ENCODE data around the gene GPR152. TPM values are rescaled to one million over a fixed set of nuclear protein-coding genes. Genes with fewer than 3 reads are reported as not detected.

Gene GPR152
- total and polyA plus RNA-seq, 2 donors (not counting 3 experiments of a cell fraction or from before 2014, with no cell fraction given): not detected

DNA sequence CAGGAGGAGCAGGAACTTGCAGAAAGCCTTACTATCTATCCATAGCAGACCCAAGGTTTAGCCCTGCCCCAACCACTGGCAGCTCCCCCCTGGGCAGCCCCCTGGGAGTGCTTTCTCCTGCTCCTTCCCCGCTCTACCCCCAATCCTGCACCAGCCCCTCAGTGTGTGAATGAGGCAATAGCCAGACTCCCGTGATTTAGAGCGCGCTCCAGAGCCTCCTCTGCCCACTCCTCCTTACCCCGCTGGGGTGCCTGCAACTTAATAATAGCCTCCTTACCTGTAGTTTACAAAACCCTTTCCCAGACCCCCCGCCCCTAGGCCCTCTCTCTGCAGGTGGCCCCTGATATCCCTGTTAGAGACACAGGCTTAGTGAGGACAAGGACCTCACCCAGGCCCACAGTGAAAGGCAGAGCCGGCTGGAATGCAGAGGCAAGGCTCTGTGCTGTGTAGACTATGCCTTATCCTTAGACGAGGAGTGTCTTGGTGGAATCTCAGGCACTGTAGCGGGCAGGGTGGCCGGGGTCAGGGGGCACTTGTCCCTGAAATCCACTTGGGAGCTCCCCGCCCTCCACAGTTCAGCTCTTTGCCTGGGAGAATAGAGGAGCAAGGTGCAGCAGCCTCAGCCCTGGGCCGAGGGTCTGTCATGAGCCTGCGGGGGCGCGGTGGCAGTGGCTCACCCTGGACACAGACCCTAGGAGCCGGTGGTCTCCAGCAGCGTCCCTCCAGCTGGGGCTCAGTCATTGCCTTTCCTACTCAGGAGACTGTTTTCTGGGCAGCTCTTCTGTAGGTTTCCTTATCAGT is 41.3 kb downstream of the GPR152 start:
- POLR2A ChIA-PET: no interaction called here
- no peak for FAIRE-seq

More for the DNA sequence above, 41.3 kb downstream of the GPR152 start:
- no peak for DNase-seq (ENCODE audit: low read depth, low spot score)
- no peaks in the 10 kb centered on the region for H3K9me1 ChIP-seq (replicated peaks; ENCODE audit: control insufficient read depth, extremely low read depth, insufficient read depth, low read length)
- H3K36me3 ChIP-seq (ENCODE audit: control insufficient read depth in 2 of 2, extremely low read depth in 1 of 2, insufficient read depth in 2 of 2, low read length in 2 of 2): no peaks in the 10 kb centered on the region
- H3K4me3 ChIP-seq (replicated peaks in 1 of 3; ENCODE audit: insufficient read depth in 1 of 3, low read depth in 1 of 3, low read length in 3 of 3): no peak overlapping the region
- H3K79me2 ChIP-seq (ENCODE audit: control insufficient read depth, insufficient read depth, low read length): no peaks in the 10 kb centered on the region
- BruUV-seq (replicated peaks): no TSS peak
- H4K20me1 ChIP-seq (replicated peaks; ENCODE audit: control insufficient read depth, extremely low read depth, insufficient read depth, low read length): no peaks in the 10 kb centered on the region
- H3K27ac ChIP-seq (ENCODE audit: insufficient read depth, low read depth, low read length): no peak overlapping the region
- H2AFZ ChIP-seq (ENCODE audit: low read depth, low read length): no peak overlapping the region
- no peaks in the 10 kb centered on the region for H3K9me3 ChIP-seq (replicated peaks; ENCODE audit: control insufficient read depth, insufficient read depth, low read length)
- intact Hi-C loops (cut with micrococcal nuclease) (no loop called here), dilution Hi-C loops (cut with MboI; ENCODE audit: extremely low pct_ligation_motif_present, low sequenced_read_pairs) (no loop called here)
- H3K4me1 ChIP-seq (ENCODE audit: control insufficient read depth, extremely low read depth, insufficient read depth, low read length): no peaks in the 10 kb centered on the region
- no peak for TF ChIP-seq POLR2AphosphoS5 (IDR thresholded peaks at IDR 0.05; ENCODE audit: insufficient read depth, low read depth, low read length)
- TF ChIP-seq JUN (IDR thresholded peaks at IDR 0.05; ENCODE audit: borderline replicate concordance, insufficient read depth, insufficient read length, low read depth): no peak
- TF ChIP-seq MYC (IDR thresholded peaks at IDR 0.05; ENCODE audit: low read depth, low read length): no peak
- no peak for TF ChIP-seq EZH2 (IDR thresholded peaks at IDR 0.05; ENCODE audit: borderline replicate concordance, low read depth, low read length, severe bottlenecking)
- no peak for TF ChIP-seq GATA2 (IDR thresholded peaks at IDR 0.05; ENCODE audit: insufficient read depth, insufficient read length, low read depth, low read length)
- TF ChIP-seq, protein P1, sequence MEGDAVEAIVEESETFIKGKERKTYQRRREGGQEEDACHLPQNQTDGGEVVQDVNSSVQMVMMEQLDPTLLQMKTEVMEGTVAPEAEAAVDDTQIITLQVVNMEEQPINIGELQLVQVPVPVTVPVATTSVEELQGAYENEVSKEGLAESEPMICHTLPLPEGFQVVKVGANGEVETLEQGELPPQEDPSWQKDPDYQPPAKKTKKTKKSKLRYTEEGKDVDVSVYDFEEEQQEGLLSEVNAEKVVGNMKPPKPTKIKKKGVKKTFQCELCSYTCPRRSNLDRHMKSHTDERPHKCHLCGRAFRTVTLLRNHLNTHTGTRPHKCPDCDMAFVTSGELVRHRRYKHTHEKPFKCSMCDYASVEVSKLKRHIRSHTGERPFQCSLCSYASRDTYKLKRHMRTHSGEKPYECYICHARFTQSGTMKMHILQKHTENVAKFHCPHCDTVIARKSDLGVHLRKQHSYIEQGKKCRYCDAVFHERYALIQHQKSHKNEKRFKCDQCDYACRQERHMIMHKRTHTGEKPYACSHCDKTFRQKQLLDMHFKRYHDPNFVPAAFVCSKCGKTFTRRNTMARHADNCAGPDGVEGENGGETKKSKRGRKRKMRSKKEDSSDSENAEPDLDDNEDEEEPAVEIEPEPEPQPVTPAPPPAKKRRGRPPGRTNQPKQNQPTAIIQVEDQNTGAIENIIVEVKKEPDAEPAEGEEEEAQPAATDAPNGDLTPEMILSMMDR (IDR thresholded peaks at IDR 0.05; ENCODE audit: extremely low read depth in 1 of 2, insufficient read depth in 1 of 2, low read depth in 1 of 2, low read length in 2 of 2): no peak
- TF ChIP-seq MAX (IDR thresholded peaks at IDR 0.05; ENCODE audit: insufficient read depth, insufficient read length): no peak
- no peak for TF ChIP-seq POLR2A (IDR thresholded peaks at IDR 0.05; ENCODE audit: low read depth, low read length)
- TF ChIP-seq FOS (IDR thresholded peaks at IDR 0.05; ENCODE audit: borderline replicate concordance, insufficient read depth, low read length): no peak
- CTCF ChIA-PET: interaction anchor here (0.6 to 3.7 kb wide), 2 partner anchors 10 to 28 kb away, joined by 3 to 22 read pairs; partner anchors contain the start of gene PPP1CA
- peaks cover 0 to 12% of the 10 kb centered on the region in 2 experiments for H3K27me3 ChIP-seq (ENCODE audit: control insufficient read depth in 2 of 2, insufficient read depth in 2 of 2, low read length in 2 of 2)
- no peak overlapping the region for H3K9ac ChIP-seq (replicated peaks; ENCODE audit: extremely low read depth, insufficient read depth, low read length)
- no peak overlapping the region for H3K4me2 ChIP-seq (ENCODE audit: insufficient read depth, low read length)

Data from endothelial cell of umbilical vein (primary cell).